ENCODE measurements around the gene TRIM46.

The TRIM46 gene

DNA sequence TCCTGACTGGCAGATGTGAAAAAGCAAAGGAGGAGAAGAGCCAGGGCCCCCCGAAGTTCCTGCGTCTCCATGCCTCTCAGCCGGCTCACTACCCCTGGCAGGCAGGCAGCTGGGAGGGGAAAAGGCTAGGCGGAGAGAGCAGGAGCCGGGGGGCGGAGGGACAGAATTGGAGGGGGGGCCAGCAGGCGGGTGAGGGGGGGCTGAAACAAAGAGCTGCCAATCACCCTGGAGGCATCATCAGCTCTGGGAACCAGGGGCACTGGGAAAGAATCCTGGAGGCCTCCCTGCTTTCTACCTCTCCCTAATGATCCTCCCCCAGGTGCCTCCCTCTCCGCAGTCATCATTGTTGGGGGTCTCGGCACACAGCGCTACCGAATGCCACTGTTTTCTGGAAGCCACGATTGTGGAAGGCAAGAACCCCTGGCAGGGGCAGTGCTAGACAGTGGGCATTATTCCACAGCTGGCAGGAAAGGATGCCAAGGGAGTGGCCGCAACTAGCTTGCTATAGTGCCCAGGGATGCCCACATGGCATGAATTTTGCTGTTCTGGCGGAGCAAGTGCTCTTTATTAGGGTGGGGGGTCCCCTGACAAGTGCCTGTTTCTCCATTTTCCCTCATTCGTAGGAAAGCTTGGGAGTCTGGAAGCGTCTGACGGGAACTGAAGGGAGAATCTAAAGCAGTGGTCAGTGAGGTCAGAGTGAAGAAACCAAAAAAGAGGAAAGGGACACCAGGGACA, 34.3 kb downstream of the TRIM46 start, which contains the start of gene THBS3:
TSS of gene THBS3 (minus strand) at position 92 of the 735 bp plus-strand sequence. CDS start at position 71, 21 bp downstream.
- TF ChIP-seq EZH2phosphoT487 (conservative IDR thresholded peaks at IDR 0.05; ENCODE audit: low read length): no peak
- Histone ChIP-seq H2AFZ (ENCODE audit: low read depth, low read length, severe bottlenecking) (peak within 1 kb of the TSS; percentile 70), H3K4me2 (ENCODE audit: low read depth, low read length, poor library complexity, severe bottlenecking) (peak within 1 kb of the TSS; percentile 95), H3K36me3 (ENCODE audit: low read length) (no peaks in the 10 kb centered on the region), H3K4me3 (ENCODE audit: insufficient read depth, low read length, poor library complexity, severe bottlenecking) (peak within 1 kb of the TSS; percentile 83), H4K20me1 (ENCODE audit: low read depth, low read length) (no peaks in the 10 kb centered on the region), H3K27me3 (ENCODE audit: low read length) (no peaks in the 10 kb centered on the region), H3K9me2 (replicated peaks; ENCODE audit: insufficient read depth, low read length) (no peaks in the 10 kb centered on the region), H3K79me2 (ENCODE audit: insufficient read depth, low read length) (no peaks in the 10 kb centered on the region), H3F3A (ENCODE audit: insufficient read depth) (peaks cover 14% of the 10 kb centered on the region), H3K9me3 (ENCODE audit: insufficient read depth, low read length) (no peaks in the 10 kb centered on the region), H3K27ac (ENCODE audit: low read depth, low read length) (peak within 1 kb of the TSS; percentile 32), H3K9ac (ENCODE audit: low read length) (peak within 1 kb of the TSS; percentile 72)

DNA sequence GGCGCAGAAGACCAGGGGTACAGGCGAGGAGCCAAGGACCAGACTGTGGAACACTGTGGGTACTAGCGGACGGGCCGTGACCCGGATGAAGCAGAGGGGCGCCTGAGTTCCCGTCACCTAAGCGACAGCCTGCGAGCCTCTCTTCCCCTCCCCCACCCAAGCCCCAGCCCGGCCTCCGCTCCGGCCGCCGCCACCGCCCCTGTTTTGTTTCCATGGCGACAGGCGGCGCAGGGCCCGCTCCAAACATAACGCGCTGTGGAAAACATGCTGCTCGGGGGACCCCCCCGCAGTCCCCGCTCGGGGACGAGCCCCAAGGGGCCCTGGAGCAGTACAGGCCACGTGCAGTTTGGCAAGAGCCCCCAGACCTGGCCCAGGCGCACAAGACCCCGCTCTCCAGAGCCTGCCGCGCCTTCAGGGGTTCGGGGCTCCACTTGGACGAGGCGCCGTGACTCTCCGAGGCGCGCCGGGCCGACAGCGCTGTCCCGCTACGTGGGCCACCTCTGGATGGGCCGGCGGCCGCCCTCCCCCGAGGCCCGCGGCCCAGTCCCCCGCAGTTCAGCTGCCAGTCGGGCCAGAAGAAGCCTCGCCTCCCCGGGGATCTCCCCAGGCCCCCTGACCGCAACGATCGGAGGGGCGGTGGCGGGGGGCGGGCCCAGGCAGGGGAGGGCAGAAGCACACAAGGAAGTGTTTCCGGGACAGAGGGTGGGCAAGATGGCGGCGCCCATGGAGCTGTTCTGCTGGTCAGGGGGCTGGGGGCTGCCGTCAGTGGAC, 35.1 kb downstream of the TRIM46 start, which contains the start of gene MTX1:
TSS of gene MTX1 (plus strand) at position 155 of the 771 bp plus-strand sequence. CDS start at position 265, 110 bp downstream.
- peak within 1 kb of the TSS; percentile 83 for H3K4me3 ChIP-seq (ENCODE audit: insufficient read depth, low read length, poor library complexity, severe bottlenecking)
- TF ChIP-seq EZH2phosphoT487 (conservative IDR thresholded peaks at IDR 0.05; ENCODE audit: low read length): no peak
- TF ChIP-seq, protein P1, sequence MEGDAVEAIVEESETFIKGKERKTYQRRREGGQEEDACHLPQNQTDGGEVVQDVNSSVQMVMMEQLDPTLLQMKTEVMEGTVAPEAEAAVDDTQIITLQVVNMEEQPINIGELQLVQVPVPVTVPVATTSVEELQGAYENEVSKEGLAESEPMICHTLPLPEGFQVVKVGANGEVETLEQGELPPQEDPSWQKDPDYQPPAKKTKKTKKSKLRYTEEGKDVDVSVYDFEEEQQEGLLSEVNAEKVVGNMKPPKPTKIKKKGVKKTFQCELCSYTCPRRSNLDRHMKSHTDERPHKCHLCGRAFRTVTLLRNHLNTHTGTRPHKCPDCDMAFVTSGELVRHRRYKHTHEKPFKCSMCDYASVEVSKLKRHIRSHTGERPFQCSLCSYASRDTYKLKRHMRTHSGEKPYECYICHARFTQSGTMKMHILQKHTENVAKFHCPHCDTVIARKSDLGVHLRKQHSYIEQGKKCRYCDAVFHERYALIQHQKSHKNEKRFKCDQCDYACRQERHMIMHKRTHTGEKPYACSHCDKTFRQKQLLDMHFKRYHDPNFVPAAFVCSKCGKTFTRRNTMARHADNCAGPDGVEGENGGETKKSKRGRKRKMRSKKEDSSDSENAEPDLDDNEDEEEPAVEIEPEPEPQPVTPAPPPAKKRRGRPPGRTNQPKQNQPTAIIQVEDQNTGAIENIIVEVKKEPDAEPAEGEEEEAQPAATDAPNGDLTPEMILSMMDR (IDR thresholded peaks at IDR 0.05; ENCODE audit: insufficient read depth, low read length, poor library complexity, severe bottlenecking): no peak
- H3K27ac ChIP-seq (ENCODE audit: low read depth, low read length): peak within 1 kb of the TSS; percentile 32

DNA sequence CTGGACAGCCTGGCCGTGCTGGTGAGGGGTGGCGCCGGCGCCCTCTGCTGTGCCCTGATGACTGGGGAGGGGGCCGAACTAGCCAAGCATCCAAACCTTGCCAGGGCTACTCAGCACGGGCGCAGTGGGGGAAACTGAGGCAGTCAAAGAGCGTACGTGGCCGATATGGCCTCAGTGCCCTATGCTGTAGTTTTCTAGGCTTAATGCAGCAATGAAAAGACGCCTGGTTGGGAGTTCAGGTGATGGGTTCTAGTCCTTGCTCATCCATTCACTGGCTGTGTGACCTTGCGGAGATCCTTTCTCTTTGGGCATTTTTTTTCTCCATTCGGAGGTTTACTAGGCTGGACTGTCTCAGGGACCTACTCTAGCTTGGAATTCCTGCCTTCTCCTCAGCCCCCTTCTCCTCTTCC, 35.7 kb downstream of the TRIM46 start:
- Histone ChIP-seq H3K9ac (ENCODE audit: low read length) (peak overlapping the region; percentile 72), H3K27me3 (ENCODE audit: low read length) (no peaks in the 10 kb centered on the region), H2AFZ (ENCODE audit: low read depth, low read length, severe bottlenecking) (peak overlapping the region; percentile 70), H4K20me1 (ENCODE audit: low read depth, low read length) (no peaks in the 10 kb centered on the region), H3K9me2 (replicated peaks; ENCODE audit: insufficient read depth, low read length) (no peaks in the 10 kb centered on the region), H3K36me3 (ENCODE audit: low read length) (no peaks in the 10 kb centered on the region), H3K79me2 (ENCODE audit: insufficient read depth, low read length) (no peaks in the 10 kb centered on the region), H3K4me2 (ENCODE audit: low read depth, low read length, poor library complexity, severe bottlenecking) (peak overlapping the region; percentile 95), H3F3A (ENCODE audit: insufficient read depth) (peaks cover 14% of the 10 kb centered on the region), H3K27ac (ENCODE audit: low read depth, low read length) (peak overlapping the region; percentile 3; the same call in 1 of the 2 replicates), H3K4me3 (ENCODE audit: insufficient read depth, low read length, poor library complexity, severe bottlenecking) (peak overlapping the region; percentile 83), H3K9me3 (ENCODE audit: insufficient read depth, low read length) (no peaks in the 10 kb centered on the region)
- TF ChIP-seq EZH2phosphoT487 (conservative IDR thresholded peaks at IDR 0.05; ENCODE audit: low read length): no peak
- TF ChIP-seq, protein P1 (IDR thresholded peaks at IDR 0.05; ENCODE audit: insufficient read depth, low read length, poor library complexity, severe bottlenecking): no peak

More for the DNA sequence above, 35.1 kb downstream of the TRIM46 start, which contains the start of gene MTX1:
- H3F3A ChIP-seq (ENCODE audit: insufficient read depth): peaks cover 14% of the 10 kb centered on the region
- no peaks in the 10 kb centered on the region for H4K20me1 ChIP-seq (ENCODE audit: low read depth, low read length)
- H3K79me2 ChIP-seq (ENCODE audit: insufficient read depth, low read length): no peaks in the 10 kb centered on the region
- no peaks in the 10 kb centered on the region for H3K9me3 ChIP-seq (ENCODE audit: insufficient read depth, low read length)
- H3K4me2 ChIP-seq (ENCODE audit: low read depth, low read length, poor library complexity, severe bottlenecking): peak within 1 kb of the TSS; percentile 95
- H3K27me3 ChIP-seq (ENCODE audit: low read length): no peaks in the 10 kb centered on the region
- H3K9me2 ChIP-seq (replicated peaks; ENCODE audit: insufficient read depth, low read length): no peaks in the 10 kb centered on the region
- H2AFZ ChIP-seq (ENCODE audit: low read depth, low read length, severe bottlenecking): peak within 1 kb of the TSS; percentile 70
- peak within 1 kb of the TSS; percentile 72 for H3K9ac ChIP-seq (ENCODE audit: low read length)
- no peaks in the 10 kb centered on the region for H3K36me3 ChIP-seq (ENCODE audit: low read length)
